NCI-H69 (cell line): ENCODE results near the gene LSMEM2.
"Not testable (repeated sequence)": the region's sequence is repeated elsewhere in the genome, so short reads cannot be mapped to it uniquely, and the experiment has no call there.

Experiments used
- DNase-seq: peaks from one replicate; lab custom pipeline; 2025; lab: John Stamatoyannopoulos, UW

The LSMEM2 gene

DNA sequence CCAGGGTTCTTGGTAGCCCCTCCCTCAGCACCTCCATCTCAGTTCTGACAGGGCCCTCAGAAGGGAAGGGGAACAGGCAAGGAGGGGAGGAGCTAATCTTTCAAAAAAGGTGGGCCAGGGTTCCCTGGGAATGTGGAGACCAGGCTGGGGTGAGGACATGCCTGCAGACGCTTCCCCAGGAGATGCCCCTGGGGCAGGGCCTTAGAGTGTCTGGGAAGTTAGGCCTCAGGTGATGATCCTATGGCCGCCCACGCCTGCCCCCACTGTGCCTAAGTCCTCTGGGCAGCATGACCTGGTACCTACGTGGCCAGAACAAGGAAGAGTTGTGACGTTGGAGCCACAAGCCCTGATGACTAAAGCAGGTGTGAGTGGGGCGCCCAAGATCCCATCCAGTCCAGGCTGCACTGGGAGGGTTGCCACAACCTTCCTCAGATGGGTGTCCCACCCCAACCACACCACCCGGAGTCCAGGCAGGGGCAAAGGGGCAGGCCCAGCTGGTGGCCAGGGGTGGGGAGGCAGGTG, 13.9 kb upstream of the LSMEM2 start:
- DNase-seq, result no peak

DNA sequence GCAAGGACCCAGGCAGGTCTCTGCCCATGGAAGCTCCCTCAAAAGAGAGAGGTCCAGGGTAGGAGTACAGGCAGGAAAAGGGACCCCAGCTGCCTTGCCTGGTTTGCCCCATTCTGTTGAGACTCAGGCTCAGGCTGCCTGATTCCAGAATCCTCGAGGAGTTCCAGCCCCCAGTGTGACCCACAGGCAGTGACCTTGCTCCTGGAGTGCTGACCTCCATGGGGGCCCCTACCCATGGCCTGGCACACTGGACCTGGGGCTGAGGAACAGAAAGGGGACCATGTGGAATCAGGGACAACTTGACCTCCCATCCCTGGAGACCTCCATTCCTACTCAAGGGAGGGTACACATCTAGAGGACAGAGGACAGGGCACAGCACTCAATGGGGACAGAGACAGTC, 13.3 kb upstream of the LSMEM2 start:
- DNase-seq, result no peak

DNA sequence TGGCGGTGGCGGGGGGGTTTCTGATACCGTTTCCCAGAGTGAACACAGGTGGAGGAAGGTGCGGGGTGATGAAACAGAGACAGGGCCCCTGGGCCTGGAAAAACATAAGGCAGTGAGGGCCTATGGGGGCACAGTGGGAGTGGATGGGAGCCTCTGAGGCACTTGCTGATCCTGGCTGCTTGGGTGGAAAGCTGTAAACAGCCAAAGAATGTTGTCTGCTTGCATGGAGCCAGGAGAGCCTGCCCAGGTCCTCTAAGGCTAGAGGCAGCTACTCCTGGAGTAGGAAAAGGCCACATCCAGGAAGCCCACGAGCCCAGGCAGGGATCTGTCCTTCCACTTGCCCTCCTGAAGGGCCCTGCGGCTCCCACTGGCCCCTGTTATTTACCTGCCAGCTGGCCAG, 12.9 kb upstream of the LSMEM2 start:
- DNase-seq, result no peak

DNA sequence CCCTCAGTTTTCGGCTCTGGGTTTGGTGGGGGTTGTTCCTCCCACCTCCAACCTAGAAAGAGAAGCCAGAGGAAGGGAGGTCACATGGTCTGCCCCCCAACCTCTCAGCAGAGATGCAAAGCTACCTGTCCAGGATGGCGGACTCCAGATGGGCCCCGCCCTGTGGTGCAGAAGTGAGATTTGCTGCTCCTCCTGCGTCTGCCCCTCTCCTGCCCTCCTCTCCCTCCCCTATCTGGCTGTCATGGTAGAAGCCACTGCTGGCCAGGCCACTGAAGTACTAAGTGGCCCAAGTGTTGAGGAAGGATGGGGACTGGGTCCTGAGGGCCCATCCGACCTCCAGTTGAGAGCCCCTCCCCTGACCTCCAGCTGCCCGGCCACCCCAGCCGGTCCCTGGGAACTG, 12.1 kb upstream of the LSMEM2 start:
- DNase-seq, result peak; percentile 33

DNA sequence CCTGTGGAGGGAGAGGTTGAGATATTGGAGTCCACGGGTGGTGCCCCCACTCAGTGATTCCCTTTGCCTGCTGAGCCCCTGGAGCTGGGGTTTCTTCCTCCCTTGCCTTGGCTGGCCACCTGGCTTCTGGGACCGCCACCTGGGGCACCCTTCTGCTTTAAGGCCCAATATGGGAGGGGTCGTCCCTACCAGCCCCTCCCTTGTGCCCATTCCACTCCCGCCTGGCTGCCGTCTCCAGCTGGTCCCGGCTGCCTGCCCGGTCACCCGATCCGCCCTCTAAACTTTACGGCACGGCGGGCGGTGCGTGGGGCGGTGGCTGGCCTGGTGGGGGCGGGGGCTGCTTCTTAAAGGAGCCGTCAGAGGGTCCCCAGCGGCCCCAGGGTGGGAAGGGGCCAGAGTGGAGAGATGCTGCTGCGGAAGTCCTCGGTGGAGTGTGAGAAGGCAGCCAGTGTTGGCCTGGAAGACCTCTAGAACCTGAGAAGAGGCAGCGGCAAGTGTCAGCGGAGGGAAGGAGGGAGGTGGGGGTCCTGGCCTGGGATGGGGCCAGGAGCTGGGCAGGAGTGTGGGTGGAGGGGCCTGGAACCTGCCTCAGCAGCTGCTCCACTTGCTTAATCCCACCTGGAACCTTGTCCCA, 11.5 kb upstream of the LSMEM2 start:
- peak; percentile 83 for DNase-seq

DNA sequence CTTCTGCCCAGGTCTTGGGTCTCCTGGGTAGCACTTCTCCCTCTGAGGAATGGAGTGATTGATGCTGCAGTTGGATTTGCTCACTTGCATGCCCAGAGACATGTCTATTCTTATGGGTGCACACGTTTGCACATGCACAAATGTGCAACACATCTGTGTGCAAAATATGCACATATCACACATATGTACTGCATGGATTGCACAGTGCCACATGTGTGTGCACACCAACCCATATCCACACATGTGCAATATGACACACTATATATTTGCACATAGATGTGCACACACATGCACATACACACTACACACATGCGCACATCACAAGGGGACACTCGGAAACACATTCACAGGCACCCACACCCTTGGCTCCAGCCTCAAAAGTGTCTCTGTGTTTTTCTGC, 10.6 kb upstream of the LSMEM2 start:
- DNase-seq, result no peak

DNA sequence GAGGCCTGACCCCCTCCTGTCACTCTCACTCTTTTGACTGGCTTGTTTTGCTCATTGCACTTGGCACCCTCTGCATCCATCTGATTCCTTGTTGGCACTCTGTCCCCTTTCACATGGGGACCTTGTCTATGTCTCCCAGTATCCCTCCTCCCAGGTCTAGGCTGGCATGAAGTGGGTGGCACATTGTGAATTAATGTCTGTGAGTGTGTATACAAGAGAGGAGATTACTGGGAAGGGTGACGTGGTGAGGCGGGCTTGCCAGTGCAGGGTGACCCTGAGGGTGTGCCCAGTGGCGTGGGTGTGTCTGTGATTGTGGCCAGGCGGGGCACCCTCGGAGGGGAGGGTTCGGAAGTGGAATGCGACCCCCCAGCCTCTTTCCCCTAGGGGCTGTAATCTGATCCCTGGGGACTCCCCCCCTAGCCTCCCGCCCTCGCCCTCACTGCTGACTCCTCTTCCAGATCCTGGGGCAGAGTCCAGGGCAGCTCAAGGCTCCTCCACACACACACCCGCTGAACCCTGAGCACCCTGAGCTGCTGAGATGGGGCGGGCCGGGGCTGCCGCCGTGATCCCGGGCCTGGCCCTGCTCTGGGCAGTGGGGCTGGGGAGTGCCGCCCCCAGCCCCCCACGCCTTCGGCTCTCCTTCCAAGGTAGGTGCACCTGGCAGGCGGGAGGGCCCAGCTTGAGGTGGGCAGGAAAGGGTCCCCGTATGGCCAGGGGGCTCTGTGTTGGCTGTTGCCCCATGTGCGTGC, 10.0 kb upstream of the LSMEM2 start, which contains the start of gene SEMA3B:
TSS of gene SEMA3B (plus strand) at position 445 of the 749 bp plus-strand sequence. CDS start at position 539, 94 bp downstream.
- peak; percentile 42 for DNase-seq

DNA sequence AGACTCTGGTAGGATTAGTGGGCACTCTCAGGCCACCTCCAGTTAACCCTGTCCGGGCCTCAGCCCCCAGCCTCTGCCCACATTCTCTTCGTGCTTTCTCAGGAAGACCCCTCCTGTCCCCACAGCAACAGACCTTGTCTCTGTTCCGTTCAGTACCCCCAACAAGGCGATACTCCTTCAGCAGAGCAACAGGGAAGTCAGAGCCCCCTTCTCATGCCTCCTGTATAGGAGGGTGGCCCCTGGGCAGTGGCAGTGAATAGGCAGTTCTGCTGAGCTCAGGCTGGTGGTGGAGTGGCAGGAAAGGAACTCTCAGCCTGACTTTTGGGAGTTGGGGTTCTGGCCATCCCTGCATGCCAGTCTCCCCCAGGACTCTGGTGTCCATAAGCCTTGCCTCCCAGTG, 9.4 kb upstream of the LSMEM2 start:
- DNase-seq, result no peak

DNA sequence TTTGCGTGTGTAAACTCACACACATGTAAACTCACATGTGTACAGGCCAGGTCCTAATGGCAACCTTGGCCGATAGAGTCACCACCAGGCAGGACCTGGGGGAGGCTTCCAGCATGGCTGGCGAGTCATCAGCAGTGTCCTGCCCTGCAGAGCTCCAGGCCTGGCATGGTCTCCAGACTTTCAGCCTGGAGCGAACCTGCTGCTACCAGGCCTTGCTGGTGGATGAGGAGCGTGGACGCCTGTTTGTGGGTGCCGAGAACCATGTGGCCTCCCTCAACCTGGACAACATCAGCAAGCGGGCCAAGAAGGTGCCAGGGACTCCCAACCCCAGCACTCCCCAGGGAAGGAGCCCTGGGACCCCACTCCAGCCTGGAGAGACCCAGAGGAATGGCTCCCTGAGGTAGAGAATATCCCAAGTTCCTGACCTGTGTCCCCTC, 8.9 kb upstream of the LSMEM2 start:
- no peak for DNase-seq

DNA sequence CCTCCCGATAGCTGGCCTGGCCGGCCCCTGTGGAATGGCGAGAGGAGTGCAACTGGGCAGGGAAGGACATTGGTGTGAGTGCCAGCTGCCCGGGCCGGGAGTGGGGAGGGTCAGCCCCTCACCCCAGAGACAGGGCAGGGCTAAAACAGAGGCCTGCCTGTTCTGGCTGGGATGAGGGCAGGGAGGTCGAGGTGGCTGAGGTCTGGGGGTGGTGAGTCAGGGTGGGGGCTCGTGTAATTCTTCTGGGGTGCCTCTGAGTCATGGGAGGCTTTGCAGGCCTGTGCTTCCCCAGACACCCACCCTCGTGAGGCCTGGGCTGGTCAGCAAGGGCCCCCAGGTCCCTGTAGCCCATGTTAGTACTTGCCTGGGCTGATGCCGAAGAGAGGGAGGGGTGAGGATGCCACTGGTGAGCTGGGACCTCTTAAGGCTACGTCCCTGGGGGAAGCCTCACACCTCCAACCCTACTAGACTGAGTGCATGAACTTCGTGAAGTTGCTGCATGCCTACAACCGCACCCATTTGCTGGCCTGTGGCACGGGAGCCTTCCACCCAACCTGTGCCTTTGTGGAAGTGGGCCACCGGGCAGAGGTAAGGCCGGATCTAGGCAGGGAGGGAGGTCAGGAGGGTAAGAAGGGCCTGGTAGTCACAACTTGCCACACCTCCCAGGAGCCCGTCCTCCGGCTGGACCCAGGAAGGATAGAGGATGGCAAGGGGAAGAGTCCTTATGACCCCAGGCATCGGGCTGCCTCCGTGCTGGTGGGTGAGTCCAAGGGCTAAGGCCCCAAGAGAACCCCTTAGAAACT, 8.3 kb upstream of the LSMEM2 start:
- DNase-seq, result no peak

DNA sequence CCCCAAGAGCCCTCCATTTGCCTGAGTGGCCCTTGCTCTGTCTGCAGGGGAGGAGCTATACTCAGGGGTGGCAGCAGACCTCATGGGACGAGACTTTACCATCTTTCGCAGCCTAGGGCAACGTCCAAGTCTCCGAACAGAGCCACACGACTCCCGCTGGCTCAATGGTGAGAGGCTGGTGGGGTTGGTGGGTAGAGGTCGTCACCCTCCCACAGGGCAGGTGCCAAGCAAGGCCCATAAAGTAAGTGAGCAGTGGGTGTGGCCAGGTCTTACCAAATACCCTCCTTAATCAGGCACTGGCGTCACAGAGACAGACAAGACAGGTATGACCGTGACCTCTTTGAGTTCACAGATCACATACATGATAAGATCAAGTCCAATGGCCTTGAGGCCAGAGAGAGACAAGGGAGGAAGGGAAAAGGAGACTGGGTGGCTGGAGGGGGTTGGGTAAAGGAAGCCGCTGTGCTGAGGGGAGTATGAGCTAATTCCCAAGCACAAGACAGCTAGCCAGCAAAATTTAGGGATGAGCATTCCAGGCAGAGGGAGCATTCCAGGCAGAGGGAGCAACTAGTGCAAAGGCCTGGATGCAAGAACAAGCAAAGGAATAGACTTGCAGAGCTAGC, 7.5 kb upstream of the LSMEM2 start:
- DNase-seq, result no peak

DNA sequence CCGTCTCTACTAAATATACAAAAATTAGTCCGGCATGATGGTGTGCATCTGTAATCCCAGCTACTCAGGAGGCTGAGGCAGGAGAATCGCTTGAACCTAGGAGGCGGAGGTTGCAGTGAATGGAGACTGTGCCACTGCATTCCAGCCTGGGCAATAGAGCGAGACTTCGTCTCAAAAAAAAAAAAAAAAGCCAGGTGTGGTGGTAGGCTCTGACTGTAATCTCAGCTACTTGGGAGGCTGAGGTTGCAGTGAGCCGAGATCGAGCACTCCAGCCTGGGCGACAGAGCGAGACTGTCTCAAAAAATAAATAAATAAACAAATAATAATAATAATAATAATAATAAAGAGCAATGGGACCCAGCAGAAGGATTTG, 6.4 kb upstream of the LSMEM2 start:
- DNase-seq, result not testable (repeated sequence)

DNA sequence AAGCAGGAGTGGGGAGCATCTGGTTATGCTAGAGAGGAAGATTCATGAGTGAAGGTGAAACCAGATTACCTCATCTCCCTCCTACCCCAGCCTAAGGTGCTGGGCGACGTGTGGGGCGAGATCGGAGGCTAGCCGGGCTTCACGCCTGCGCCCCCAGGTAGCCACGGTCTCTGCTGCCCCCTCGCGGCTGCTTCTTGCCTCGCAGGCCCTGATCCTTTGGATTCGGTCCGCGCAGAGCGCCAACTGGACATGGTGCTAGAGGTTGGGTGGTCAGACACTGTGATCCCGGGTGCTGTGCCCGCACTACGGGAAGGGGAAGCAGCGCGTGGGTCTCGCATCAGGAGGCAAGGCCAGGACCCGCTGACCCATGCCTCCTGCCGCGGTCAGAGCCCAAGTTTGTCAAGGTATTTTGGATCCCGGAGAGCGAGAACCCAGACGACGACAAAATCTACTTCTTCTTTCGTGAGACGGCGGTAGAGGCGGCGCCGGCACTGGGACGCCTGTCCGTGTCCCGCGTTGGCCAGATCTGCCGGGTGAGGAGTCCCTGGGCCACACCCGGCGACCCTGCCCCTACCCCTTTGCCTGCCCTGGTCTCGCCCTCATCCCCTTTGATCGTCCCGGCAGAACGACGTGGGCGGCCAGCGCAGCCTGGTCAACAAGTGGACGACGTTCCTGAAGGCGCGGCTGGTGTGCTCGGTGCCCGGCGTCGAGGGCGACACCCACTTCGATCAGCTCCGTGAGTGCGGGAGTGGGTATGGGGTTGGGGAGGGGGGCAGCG, 5.8 kb upstream of the LSMEM2 start:
- peak; percentile 84 for DNase-seq

DNA sequence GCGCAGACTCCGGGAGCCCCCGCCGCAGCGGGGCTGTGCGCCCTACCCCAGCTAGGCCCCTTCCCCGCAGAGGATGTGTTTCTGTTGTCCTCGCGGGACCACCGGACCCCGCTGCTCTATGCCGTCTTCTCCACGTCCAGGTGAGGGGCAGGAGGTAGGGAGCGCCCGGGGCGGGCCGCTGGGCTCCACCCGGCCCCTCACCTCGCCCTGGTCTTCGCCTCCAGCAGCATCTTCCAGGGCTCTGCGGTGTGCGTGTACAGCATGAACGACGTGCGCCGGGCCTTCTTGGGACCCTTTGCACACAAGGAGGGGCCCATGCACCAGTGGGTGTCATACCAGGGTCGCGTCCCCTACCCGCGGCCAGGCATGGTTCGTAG, 5.2 kb upstream of the LSMEM2 start:
- no peak for DNase-seq

DNA sequence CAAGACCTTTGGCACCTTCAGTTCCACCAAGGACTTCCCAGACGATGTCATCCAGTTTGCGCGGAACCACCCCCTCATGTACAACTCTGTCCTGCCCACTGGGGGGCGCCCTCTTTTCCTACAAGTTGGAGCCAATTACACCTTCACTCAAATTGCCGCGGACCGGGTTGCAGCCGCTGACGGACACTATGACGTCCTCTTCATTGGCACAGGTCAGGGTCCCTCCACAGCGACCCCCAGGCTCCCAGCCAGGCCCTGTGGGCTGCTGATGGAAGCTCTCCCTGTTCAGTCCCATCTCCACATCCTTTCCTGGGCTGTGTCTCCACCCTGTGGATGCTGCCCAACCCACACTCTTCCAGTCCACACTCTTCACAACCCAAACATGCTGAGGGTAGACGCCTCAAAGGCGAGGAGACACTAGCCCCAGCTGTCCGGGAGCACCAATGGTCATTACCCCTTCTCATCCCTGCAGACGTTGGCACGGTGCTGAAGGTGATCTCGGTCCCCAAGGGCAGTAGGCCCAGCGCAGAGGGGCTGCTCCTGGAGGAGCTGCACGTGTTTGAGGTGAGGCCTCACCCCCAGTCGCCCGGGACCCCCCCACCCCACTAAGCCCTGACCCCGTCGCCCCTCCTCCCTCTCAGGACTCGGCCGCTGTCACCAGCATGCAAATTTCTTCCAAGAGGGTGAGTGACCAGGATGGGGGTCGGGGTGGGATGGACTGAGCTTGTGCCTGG, 4.3 kb upstream of the LSMEM2 start:
- DNase-seq, result peak; percentile 74

DNA sequence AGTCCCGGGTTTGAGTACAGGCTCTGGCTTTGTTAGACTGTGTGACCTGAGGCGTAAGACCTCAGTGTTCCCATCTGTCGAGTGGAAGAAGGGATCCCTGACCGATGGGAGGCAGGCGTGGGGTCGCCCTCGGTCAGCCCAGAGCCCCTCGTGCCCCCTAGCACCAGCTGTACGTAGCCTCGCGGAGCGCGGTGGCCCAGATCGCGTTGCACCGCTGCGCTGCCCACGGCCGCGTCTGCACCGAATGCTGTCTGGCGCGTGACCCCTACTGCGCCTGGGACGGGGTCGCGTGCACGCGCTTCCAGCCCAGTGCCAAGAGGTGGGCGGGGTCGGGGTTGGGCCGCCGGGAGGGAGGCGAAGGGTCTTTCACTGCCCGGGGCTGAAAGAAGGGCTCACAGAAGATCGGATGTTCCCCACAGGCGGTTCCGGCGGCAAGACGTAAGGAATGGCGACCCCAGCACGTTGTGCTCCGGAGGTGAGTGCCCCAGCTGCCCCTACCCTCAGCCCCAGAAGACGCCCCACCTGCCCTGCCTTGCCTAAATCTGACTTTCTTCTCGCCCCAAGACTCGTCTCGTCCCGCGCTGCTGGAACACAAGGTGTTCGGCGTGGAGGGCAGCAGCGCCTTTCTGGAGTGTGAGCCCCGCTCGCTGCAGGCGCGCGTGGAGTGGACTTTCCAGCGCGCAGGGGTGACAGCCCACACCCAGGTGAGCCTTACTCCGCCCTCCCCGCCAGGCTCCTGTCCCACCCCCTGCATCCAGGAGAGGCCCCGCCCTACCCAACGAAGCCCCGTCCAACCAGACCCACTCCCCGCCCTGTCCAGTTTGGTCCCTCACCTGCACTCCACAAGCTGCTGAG, 3.5 kb upstream of the LSMEM2 start:
- no peak for DNase-seq

DNA sequence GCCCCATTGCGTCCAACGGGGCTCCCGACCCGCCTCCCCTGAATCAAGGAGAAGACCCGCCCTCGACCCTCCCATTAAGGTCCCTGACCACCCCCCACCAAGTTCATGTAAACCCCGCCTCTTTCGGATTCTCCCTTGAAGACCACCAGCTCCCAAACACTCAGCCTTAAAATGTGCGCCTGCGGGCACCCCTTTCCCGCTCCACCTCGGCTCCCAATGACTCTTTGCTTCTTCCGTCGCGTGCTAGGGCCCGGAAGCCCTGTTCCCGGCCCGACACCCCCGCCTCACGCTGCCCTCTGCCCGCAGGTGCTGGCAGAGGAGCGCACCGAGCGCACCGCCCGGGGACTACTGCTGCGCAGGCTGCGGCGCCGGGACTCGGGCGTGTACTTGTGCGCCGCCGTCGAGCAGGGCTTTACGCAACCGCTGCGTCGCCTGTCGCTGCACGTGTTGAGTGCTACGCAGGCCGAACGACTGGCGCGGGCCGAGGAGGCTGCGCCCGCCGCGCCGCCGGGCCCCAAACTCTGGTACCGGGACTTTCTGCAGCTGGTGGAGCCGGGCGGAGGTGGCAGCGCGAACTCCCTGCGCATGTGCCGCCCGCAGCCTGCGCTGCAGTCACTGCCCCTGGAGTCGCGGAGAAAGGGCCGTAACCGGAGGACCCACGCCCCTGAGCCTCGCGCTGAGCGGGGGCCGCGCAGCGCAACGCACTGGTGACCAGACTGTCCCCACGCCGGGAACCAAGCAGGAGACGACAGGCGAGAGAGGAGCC, 2.7 kb upstream of the LSMEM2 start:
- DNase-seq, result no peak

DNA sequence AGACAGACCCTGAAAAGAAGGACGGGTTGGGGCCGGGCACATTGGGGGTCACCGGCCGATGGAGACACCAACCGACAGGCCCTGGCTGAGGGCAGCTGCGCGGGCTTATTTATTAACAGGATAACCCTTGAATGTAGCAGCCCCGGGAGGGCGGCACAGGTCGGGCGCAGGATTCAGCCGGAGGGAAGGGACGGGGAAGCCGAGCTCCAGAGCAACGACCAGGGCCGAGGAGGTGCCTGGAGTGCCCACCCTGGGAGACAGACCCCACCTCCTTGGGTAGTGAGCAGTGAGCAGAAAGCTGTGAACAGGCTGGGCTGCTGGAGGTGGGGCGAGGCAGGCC, 2.2 kb upstream of the LSMEM2 start:
- no peak for DNase-seq
